CD14-positive monocyte (primary cell): ENCODE results near the gene AMOT. TPM values are rescaled to one million over a fixed set of nuclear protein-coding genes. Genes with fewer than 3 reads are reported as not detected.

Source experiments
- DNase-seq, 3 donors: peaks; one replicate each; pipeline ENCODE4 v3.0.0-alpha.2; 2011 to 2022
- H2AFZ ChIP-seq: 2 replicates; pipeline ENCODE4 v1.6.0; 2012; ENCODE audit warnings: mild to moderate bottlenecking, low read depth, low read length, inconsistent platforms; ENCODE audit not compliant: insufficient read depth, poor library complexity, severe bottlenecking
- H3K27ac ChIP-seq, 2 donors: 1 replicate in 1 of 2; 2 replicates in 1 of 2; pipeline ENCODE4 v1.5.1; 2012 to 2013; ENCODE audit warnings: low read length in 2 of 2, control low read depth in 1 of 2, inconsistent platforms in 1 of 2, low read depth in 1 of 2, mild to moderate bottlenecking in 1 of 2
- H3K27me3 ChIP-seq, 2 donors: one replicate each; pipeline versions ENCODE4 v1.6.0 to v1.6.1; 2011 to 2013; ENCODE audit warnings: low read length in 2 of 2; ENCODE audit not compliant: control insufficient read depth in 2 of 2, insufficient read depth in 2 of 2
- H3K36me3 ChIP-seq, 2 donors: replicated peaks in 1 of 2; 1 replicate in 1 of 2; 2 replicates in 1 of 2; pipeline versions ENCODE4 v1.5.1 to v1.6.1; 2012 to 2013; ENCODE audit warnings: low read length in 2 of 2, control low read depth in 1 of 2, inconsistent platforms in 1 of 2, mild to moderate bottlenecking in 1 of 2; ENCODE audit not compliant: insufficient read depth in 2 of 2, control insufficient read depth in 1 of 2
- H3K4me1 ChIP-seq, 2 donors: 1 replicate in 1 of 2; 2 replicates in 1 of 2; pipeline versions ENCODE4 v1.5.1 to v1.6.1; 2012 to 2013; ENCODE audit warnings: low read length in 2 of 2, control low read depth in 1 of 2, inconsistent platforms in 1 of 2, mild to moderate bottlenecking in 1 of 2, moderate library complexity in 1 of 2; ENCODE audit not compliant: insufficient read depth in 2 of 2, control insufficient read depth in 1 of 2
- H3K4me2 ChIP-seq: replicated peaks from 2 replicates; pipeline ENCODE3; 2012; ENCODE audit warnings: low read length, moderate library complexity, mild to moderate bottlenecking; ENCODE audit not compliant: poor library complexity, severe bottlenecking; ENCODE audit errors: extremely low read depth
- H3K4me3 ChIP-seq, 3 experiments: fragments of 200-600 bp in 1 of 3; sonication (generic) in 1 of 3; replicated peaks in 1 of 3; 1 replicate in 2 of 3; 2 replicates in 1 of 3; pipeline ENCODE4 v1.5.1; 2011 to 2013; ENCODE audit warnings: low read length in 3 of 3, mild to moderate bottlenecking in 3 of 3, control low read depth in 2 of 3, low read depth in 2 of 3, inconsistent platforms in 1 of 3, moderate library complexity in 1 of 3
- H3K79me2 ChIP-seq: 2 replicates; pipeline ENCODE4 v1.6.0; 2012; ENCODE audit warnings: mild to moderate bottlenecking, control low read depth, inconsistent platforms, low read length, moderate library complexity; ENCODE audit not compliant: insufficient read depth
- H3K9ac ChIP-seq: 2 replicates; pipeline ENCODE4 v1.6.0; 2017; ENCODE audit warnings: low read length, mild to moderate bottlenecking; ENCODE audit not compliant: insufficient read depth, poor library complexity, severe bottlenecking
- H3K9me3 ChIP-seq, 2 donors: replicated peaks in 1 of 2; 1 replicate in 1 of 2; 2 replicates in 1 of 2; pipeline versions ENCODE4 v1.5.1 to v1.6.1; 2012 to 2013; ENCODE audit warnings: low read length in 2 of 2, control low read depth in 1 of 2; ENCODE audit not compliant: control insufficient read depth in 1 of 2, insufficient read depth in 1 of 2
- H4K20me1 ChIP-seq: 2 replicates; pipeline ENCODE4 v1.6.0; 2012; ENCODE audit warnings: mild to moderate bottlenecking, low read length, control low read depth, moderate library complexity; ENCODE audit not compliant: insufficient read depth
- H3K27ac Mint-ChIP-seq, 7 donors: one replicate each; pipeline ENCODE4 v1.8.0; 2020; ENCODE audit warnings: mild to moderate bottlenecking in 7 of 7, mixed read lengths in 7 of 7, moderate library complexity in 6 of 7, inconsistent platforms in 2 of 7
- H3K27me3 Mint-ChIP-seq, 3 donors: one replicate each; pipeline ENCODE4 v1.8.0; 2021 to 2022; ENCODE audit warnings: low read depth in 3 of 3, mild to moderate bottlenecking in 3 of 3, mixed read lengths in 3 of 3, moderate library complexity in 3 of 3, inconsistent platforms in 1 of 3
- H3K36me3 Mint-ChIP-seq, 2 donors: one replicate each; pipeline ENCODE4 v1.8.0; 2020; ENCODE audit warnings: mixed read lengths in 2 of 2, inconsistent platforms in 1 of 2, mild to moderate bottlenecking in 1 of 2
- H3K4me1 Mint-ChIP-seq: one replicate; pipeline ENCODE4 v1.8.0; 2020; ENCODE audit warnings: mild to moderate bottlenecking, mixed read lengths
- H3K4me3 Mint-ChIP-seq, 2 donors: one replicate each; pipeline ENCODE4 v1.8.0; 2020; ENCODE audit warnings: mild to moderate bottlenecking in 2 of 2, mixed read lengths in 2 of 2, moderate library complexity in 1 of 2
- H3K9me3 Mint-ChIP-seq, 7 donors: one replicate each; pipeline ENCODE4 v1.8.0; 2020 to 2022; ENCODE audit warnings: mixed read lengths in 7 of 7, mild to moderate bottlenecking in 6 of 7, moderate library complexity in 6 of 7, inconsistent platforms in 2 of 7
- WGBS: methylation state at CpG from one replicate; pipeline ENCODE4 v1.1.5; 2013; ENCODE audit warnings: missing lambda C conversion rate; ENCODE audit not compliant: insufficient coverage; 5-methylcytosine and 5-hydroxymethylcytosine counted together
- intact Hi-C, 2 donors: fragments of 100-400 bp; cut with micrococcal nuclease; formaldehyde crosslinking; loops; one replicate each; pipeline versions ENCODE4 v1.15.0 to v1.15.1; 2023
- polyA plus RNA-seq, 3 donors: library from polyadenylated mRNA; depleted of rRNA in 1 of 3; unstranded in 2 of 3; stranded (reverse) in 1 of 3; fragments of 300-500 nt in 2 of 3; fragments of >200 nt in 1 of 3; fragmentation: Illumina TruSeq in 2 of 3; gene quantifications; 1 replicate in 2 of 3; 2 replicates in 1 of 3; pipeline ENCODE4 v1.2.3, GENCODE V29; 2012 to 2021
- TF ChIP-seq, protein P1 (sequence below): fragments of 200-600 bp; IDR thresholded peaks from one replicate; pipeline ENCODE4 v1.8.0; 2022; ENCODE audit warnings: antibody characterized with exemption, mild to moderate bottlenecking

AMOT gene
- polyA plus RNA-seq, 3 donors, result 0.04 to 0.11 TPM; not detected in 1

GRCh38 chrX:112830540-112830939, 10.1 kb downstream of the AMOT start:
- Histone ChIP-seq H3K79me2 (no peaks in the 10 kb centered on the region), H3K36me3 (no peaks in the 10 kb centered on the region), H2AFZ (no peak overlapping the region), H3K4me1 (no peaks in the 10 kb centered on the region), H3K4me3 (no peak overlapping the region), H4K20me1 (no peaks in the 10 kb centered on the region), H3K4me2 (no peak overlapping the region), H3K27me3 (no peaks in the 10 kb centered on the region), H3K27ac (no peak overlapping the region), H3K9ac (no peak overlapping the region), H3K9me3 (no peaks in the 10 kb centered on the region)
- no peak for DNase-seq
- H3K27ac Mint-ChIP-seq, result no peak overlapping the region
- intact Hi-C loops, result no loop called here
- peaks cover 3% of the 10 kb centered on the region for H3K4me1 Mint-ChIP-seq
- H3K36me3 Mint-ChIP-seq, result no peaks in the 10 kb centered on the region
- TF ChIP-seq, protein P1, sequence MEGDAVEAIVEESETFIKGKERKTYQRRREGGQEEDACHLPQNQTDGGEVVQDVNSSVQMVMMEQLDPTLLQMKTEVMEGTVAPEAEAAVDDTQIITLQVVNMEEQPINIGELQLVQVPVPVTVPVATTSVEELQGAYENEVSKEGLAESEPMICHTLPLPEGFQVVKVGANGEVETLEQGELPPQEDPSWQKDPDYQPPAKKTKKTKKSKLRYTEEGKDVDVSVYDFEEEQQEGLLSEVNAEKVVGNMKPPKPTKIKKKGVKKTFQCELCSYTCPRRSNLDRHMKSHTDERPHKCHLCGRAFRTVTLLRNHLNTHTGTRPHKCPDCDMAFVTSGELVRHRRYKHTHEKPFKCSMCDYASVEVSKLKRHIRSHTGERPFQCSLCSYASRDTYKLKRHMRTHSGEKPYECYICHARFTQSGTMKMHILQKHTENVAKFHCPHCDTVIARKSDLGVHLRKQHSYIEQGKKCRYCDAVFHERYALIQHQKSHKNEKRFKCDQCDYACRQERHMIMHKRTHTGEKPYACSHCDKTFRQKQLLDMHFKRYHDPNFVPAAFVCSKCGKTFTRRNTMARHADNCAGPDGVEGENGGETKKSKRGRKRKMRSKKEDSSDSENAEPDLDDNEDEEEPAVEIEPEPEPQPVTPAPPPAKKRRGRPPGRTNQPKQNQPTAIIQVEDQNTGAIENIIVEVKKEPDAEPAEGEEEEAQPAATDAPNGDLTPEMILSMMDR, result no peak
- H3K9me3 Mint-ChIP-seq, result peaks cover 0 to 2% (median 0%) of the 10 kb centered on the region in 7 donors
- no peak overlapping the region for H3K4me3 Mint-ChIP-seq
- peaks cover 0 to 5% (median 2%) of the 10 kb centered on the region in 3 donors for H3K27me3 Mint-ChIP-seq
- WGBS, result 83% methylated on average over 1 of the region's 3 CpGs

GRCh38 chrX:112827292-112827903, 13.2 kb downstream of the AMOT start:
- WGBS, result no CpG with 5 or more reads among the region's 1 CpG
- Histone ChIP-seq H3K79me2 (no peaks in the 10 kb centered on the region), H4K20me1 (no peaks in the 10 kb centered on the region), H3K9me3 (no peaks in the 10 kb centered on the region), H3K36me3 (no peaks in the 10 kb centered on the region), H3K27ac (no peak overlapping the region), H3K27me3 (no peaks in the 10 kb centered on the region), H3K9ac (no peak overlapping the region), H3K4me1 (no peaks in the 10 kb centered on the region), H2AFZ (no peak overlapping the region), H3K4me3 (no peak overlapping the region), H3K4me2 (no peak overlapping the region)
- Mint-ChIP-seq H3K27ac (no peak overlapping the region), H3K4me3 (no peak overlapping the region), H3K27me3 (peaks cover 0 to 3% (median 2%) of the 10 kb centered on the region in 3 donors), H3K9me3 (peaks cover 0 to 3% (median 0%) of the 10 kb centered on the region in 7 donors), H3K36me3 (no peaks in the 10 kb centered on the region), H3K4me1 (no peaks in the 10 kb centered on the region)
- TF ChIP-seq, protein P1, result no peak
- no peak for DNase-seq
- intact Hi-C loops, result no loop called here
